GM12865 (cell line): ENCODE measurements around the gene PIP5K1C.

Source experiments
- DNase-seq: peaks from one replicate; pipeline ENCODE4 v3.0.0; 2010; ENCODE audit warnings: low read depth
- H3K4me3 ChIP-seq: 2 replicates; pipeline ENCODE4 v1.5.1; 2011; ENCODE audit warnings: mild to moderate bottlenecking, low read depth, low read length, control low read depth
- CTCF ChIP-seq: IDR thresholded peaks from 2 replicates; pipeline ENCODE4 v1.5.1; 2011; ENCODE audit warnings: low read length, control low read depth, low read depth, inconsistent platforms; ENCODE audit not compliant: insufficient read depth; ENCODE audit errors: missing control alignments

Gene PIP5K1C

DNA sequence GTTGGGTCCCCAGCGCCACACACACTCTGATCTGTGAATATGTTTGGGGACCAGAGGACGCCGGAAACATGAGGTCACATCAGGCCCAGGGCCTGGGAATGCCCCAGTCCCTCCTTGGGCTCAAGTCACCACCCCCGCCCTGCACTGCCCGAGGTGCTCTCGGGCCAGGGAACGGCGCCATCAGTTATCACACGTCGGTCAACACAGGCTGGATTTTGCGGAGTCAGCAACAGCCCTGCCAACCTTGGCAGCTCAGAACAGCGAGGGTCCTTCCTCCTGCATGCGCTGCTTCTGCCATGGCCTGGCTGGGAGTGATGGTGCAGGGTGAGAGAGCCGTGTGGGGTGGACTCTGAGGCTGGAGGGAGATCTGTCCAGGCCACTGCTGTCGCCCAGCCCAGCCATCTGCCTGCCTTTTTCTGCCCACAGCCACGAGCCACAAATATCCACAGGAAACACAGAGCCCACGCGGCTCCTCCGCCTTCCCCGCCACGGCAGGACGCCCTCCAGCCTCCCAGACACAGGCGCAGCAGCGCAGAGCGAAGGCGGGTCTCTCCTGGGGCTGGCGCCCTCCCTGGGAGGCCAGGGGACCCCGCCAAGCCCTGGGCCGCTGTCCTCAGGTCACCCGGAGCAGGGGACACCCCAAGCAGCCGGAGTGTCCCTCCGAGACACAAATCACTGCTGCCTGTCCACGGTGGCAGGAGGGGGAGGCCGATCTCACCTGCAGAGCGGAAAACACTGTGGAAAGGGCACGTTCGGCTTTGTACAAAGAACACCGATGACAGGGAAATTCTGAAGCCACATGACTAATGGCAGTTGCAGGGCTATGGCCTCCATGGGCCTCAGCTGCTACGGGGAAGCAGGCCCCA lies 42.0 kb downstream of the PIP5K1C start:
- no peak for TF ChIP-seq CTCF
- DNase-seq = no peak

DNA sequence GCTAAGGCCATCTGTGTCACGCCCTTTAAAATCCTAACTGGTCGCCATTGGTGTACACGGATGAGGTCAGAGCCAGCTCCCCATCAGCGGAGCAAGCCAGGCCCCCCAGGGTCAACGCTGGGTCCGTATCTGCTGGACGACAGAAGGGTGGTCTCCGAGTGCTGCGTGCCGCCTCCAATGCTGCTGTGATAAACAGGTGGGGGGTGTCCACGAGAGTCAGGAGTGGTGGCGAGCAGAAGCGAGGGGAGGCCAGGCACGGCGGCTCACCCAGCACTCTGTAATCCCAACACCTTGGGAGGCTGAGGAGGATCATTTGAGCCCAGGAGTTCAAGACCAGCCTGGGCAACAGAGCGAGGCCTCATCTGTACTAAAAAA lies 42.9 kb downstream of the PIP5K1C start:
- no peak for TF ChIP-seq CTCF
- DNase-seq = no peak
- H3K4me3 ChIP-seq = no peak overlapping the region

More for the DNA sequence above, 42.0 kb downstream of the PIP5K1C start:
- H3K4me3 ChIP-seq = no peak overlapping the region

GRCh38 chr19:3656747-3657394 lies 43.4 kb downstream of the PIP5K1C start:
- no peak for TF ChIP-seq CTCF
- H3K4me3 ChIP-seq = no peak overlapping the region
- DNase-seq = no peak

DNA sequence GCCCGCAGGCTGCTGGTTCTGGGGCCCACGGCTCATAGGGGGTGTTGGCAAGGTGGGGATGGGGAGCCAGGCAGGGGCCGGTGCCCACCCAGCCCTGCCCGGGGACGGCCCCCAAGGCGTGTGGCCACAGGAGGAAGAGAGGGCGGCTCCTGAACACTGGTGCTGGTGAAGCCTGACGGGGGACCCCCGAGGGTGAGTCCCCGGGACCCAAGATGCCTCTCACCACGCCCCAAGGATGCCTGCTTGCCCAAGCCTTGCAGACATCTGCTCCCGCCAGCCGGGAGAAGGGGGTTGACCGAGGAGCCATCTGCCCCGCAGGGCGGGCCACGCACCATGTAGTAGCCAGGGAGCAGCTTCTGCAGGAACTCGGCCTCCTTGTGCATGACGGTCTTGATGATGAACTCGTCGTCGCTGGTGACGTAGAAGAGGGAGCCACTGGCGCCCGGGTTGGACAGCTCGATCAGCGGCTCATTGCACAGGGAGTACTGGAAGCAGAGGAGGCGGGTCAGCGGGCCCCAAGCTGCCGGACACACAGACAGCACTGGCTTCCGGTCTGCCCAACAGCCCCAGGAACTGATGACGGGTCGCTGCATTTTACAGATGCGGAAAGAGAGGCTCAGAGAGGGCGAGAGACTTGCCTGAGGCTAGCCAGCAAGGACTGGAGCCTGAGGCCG lies 44.1 kb downstream of the PIP5K1C start:
- no peak overlapping the region for H3K4me3 ChIP-seq
- TF ChIP-seq CTCF = no peak
- DNase-seq = no peak

DNA sequence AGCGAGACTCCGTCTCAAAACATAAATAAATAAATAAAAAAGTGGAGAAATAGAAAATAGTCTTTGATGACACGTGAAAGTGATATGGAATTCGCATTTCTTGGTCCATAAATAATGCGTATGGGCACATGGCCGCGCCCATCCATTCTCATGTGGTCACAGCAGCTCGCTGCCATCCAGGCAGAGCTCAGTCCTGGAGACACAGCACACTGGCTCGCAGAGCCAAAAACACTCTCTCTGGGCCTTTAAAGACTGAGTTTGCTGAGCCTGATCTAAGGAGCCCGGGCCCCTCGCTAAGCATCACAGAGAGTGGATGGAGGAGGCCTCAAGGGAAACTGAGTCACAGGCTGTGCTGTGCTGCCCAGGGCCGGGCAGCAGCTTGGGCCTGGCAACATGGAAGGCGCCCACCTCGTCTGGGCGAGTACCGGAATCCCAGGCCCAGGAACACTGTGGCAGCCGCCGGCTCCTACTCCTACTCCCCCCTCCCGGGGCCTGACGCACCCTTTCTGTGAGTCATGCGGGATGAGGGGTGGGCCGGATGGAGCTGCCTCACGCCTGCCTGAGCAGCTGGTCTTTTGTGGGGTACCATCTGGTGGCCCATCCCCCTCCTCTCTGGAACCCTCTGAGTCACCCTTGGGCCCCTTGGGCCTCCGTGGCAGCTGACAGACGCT lies 44.7 kb downstream of the PIP5K1C start:
- no peak for TF ChIP-seq CTCF
- DNase-seq = no peak
- H3K4me3 ChIP-seq = no peak overlapping the region

GRCh38 chr19:3653865-3654513 lies 46.3 kb downstream of the PIP5K1C start:
- no peak for DNase-seq
- no peak for TF ChIP-seq CTCF
- H3K4me3 ChIP-seq = no peak overlapping the region
